HL-60 (cell line): Measurements from ENCODE around the gene CNTF.

Experiments used
- CTCF ChIP-seq: IDR thresholded peaks from one replicate; pipeline ENCODE4 v1.5.1; 2011; ENCODE audit warnings: low read length, control low read depth, inconsistent platforms; ENCODE audit not compliant: insufficient read depth
- POLR2AphosphoS5 ChIP-seq: IDR thresholded peaks from 2 replicates; pipeline ENCODE4 v1.6.1; 2012; ENCODE audit warnings: low read depth
- TF ChIP-seq, protein P1 (sequence below): IDR thresholded peaks from 2 replicates; pipeline ENCODE4 v1.6.1; 2012; ENCODE audit warnings: low read depth; ENCODE audit not compliant: insufficient replicate concordance

DNA sequence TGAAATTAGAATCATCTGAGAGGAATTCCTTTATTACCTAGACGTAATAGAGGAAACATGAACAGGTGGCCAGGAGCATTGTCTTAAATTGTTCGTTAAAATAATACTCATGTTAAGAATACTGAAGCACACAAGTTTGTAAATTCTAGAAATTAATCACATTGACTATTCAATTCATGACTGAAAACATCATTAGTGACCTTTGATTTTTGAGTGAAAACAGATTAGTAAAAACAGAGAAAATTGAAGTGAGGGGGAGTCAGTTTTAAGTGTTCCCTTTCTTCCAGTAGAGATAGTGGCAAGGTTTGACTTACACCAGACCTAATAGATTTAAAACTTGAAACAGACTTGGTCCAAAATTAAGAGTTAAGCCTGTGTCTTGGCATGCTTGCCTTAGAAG, 42.2 kb upstream of the CNTF start:
- TF ChIP-seq CTCF = no peak
- no peak for TF ChIP-seq POLR2AphosphoS5
- TF ChIP-seq, protein P1, sequence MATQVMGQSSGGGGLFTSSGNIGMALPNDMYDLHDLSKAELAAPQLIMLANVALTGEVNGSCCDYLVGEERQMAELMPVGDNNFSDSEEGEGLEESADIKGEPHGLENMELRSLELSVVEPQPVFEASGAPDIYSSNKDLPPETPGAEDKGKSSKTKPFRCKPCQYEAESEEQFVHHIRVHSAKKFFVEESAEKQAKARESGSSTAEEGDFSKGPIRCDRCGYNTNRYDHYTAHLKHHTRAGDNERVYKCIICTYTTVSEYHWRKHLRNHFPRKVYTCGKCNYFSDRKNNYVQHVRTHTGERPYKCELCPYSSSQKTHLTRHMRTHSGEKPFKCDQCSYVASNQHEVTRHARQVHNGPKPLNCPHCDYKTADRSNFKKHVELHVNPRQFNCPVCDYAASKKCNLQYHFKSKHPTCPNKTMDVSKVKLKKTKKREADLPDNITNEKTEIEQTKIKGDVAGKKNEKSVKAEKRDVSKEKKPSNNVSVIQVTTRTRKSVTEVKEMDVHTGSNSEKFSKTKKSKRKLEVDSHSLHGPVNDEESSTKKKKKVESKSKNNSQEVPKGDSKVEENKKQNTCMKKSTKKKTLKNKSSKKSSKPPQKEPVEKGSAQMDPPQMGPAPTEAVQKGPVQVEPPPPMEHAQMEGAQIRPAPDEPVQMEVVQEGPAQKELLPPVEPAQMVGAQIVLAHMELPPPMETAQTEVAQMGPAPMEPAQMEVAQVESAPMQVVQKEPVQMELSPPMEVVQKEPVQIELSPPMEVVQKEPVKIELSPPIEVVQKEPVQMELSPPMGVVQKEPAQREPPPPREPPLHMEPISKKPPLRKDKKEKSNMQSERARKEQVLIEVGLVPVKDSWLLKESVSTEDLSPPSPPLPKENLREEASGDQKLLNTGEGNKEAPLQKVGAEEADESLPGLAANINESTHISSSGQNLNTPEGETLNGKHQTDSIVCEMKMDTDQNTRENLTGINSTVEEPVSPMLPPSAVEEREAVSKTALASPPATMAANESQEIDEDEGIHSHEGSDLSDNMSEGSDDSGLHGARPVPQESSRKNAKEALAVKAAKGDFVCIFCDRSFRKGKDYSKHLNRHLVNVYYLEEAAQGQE = no peak
